GM21526 (cell line): ENCODE results near the gene ADGRE1.
"Not testable (repeated sequence)": the region's sequence is repeated elsewhere in the genome, so short reads cannot be mapped to it uniquely, and the experiment has no call there.

Experiments used
- ATAC-seq: cut with Tn5 transposase; IDR thresholded peaks from one replicate; pipeline ENCODE4 v1.9.1; 2021; ENCODE audit warnings: moderate library complexity; ENCODE audit not compliant: unreplicated experiment, low FRiP score

Gene ADGRE1

DNA sequence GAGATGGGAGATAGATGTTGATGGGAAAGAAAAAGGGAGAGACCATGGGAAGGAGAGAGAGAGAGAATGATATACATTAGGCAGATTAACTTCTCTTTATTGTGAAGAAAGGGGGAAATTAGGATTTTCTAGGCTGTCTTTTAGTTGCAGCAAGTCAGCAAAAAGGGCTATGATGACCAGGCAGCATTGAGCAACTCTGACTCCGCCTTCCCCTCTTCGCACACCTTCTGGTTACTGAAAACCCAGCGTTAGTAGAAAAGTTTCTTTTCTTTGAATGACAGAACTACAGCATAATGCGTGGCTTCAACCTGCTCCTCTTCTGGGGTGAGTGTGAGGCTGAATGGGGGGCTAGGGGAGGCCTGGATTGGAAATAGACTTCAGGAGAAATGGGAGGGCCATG lies at the start of gene ADGRE1:
Gene ADGRE1, plus strand, starts transcription at position 264 of the 400 bp plus-strand sequence. Its CDS starts 30 bp downstream, at position 294.
- no peak for ATAC-seq

DNA sequence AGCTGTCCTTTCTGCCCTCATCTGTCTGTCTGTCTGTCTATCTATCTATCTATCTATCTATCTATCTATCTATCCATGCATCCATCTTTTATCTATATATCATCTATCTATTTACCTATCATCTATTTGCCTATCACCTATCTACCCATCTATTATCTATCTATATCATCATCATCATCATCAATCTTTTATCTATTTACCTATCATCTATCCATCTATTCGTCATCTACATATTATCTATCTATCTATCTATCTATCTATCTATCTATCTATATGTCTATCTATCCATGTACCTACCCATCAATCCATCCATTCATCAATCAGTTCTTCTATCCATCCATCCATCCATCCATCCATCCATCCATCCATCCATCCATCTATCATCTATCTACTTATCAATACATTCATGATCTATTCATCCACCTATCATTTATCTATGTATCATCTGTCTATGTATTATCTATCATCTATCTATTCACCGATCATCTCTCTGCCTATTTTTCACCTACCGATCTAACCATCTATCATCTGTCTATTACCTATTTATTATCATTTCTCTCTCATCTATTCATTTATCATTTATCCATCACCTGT lies 49.2 kb upstream of the ADGRE1 start:
- no peak for ATAC-seq

- ATAC-seq: no peak
Measured at GRCh38 chr19:6842871-6843607, 44.3 kb upstream of the ADGRE1 start.

DNA sequence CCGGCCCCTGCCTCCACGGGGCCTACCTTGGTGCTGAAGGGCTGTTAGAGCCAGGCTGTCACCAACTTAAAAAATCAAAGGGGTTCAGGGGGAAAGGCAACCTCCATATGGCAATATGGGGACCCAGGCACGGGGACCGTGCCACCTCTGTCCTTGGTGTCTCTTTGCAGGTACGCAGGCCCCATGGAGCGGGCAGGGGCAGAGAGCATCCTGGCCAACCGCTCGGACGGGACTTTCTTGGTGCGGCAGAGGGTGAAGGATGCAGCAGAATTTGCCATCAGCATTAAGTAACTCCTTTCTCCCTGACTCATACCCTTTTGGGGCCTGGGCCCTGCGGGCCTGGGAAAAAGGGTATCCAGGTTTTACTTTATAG lies 39.6 kb upstream of the ADGRE1 start:
- no peak for ATAC-seq

DNA sequence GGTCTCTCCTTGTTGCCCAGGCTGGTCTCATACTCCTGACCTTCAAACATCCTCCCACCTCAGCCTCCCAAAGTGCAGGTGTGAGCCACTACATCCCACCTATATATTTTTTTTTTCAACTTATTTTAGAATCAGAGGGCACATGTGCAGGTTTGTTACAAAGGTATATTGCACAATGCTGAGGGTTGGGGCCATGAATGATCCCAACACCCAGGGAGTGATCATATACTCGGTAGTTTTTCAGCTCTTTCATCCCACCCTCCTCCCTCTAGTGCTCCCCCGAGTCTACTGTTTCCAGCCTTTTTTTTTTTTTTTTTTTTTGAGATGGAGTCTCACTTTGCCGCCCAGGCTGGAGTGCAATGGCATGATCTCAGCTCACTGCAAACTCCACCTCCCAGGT lies 38.4 kb upstream of the ADGRE1 start:
- no peak for ATAC-seq

- ATAC-seq: no peak
Measured at GRCh38 chr19:6849876-6850275, 37.5 kb upstream of the ADGRE1 start.

- no peak for ATAC-seq
Measured at GRCh38 chr19:6851359-6851758, 36.0 kb upstream of the ADGRE1 start.

GRCh38 chr19:6852001-6852400 lies 35.4 kb upstream of the ADGRE1 start:
- ATAC-seq: no peak

- ATAC-seq: no peak
Measured at GRCh38 chr19:6853868-6854267, 33.5 kb upstream of the ADGRE1 start.

- ATAC-seq: no peak
Measured at GRCh38 chr19:6854758-6855157, 32.6 kb upstream of the ADGRE1 start.

DNA sequence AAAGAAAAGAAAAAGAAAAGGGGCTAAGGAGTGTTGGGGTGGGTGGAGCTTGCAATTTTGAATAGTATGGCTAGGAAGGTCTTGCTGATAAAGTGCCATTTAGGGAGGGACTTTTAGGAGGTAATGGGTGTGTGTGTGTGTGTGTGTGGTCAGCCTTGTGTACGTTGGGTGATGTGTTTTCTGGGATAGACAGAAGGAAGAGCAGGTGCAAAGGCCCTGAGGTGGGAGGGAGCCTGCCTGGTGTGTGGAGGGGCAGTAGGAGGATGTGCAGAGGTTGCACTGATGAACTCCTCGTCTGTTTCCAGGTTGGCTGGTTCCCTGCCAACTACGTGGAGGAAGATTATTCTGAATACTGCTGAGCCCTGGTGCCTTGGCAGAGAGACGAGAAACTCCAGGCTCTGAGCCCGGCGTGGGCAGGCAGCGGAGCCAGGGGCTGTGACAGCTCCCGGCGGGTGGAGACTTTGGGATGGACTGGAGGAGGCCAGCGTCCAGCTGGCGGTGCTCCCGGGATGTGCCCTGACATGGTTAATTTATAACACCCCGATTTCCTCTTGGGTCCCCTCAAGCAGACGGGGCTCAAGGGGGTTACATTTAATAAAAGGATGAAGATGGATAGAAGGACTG lies 30.5 kb upstream of the ADGRE1 start:
- ATAC-seq: no peak

DNA sequence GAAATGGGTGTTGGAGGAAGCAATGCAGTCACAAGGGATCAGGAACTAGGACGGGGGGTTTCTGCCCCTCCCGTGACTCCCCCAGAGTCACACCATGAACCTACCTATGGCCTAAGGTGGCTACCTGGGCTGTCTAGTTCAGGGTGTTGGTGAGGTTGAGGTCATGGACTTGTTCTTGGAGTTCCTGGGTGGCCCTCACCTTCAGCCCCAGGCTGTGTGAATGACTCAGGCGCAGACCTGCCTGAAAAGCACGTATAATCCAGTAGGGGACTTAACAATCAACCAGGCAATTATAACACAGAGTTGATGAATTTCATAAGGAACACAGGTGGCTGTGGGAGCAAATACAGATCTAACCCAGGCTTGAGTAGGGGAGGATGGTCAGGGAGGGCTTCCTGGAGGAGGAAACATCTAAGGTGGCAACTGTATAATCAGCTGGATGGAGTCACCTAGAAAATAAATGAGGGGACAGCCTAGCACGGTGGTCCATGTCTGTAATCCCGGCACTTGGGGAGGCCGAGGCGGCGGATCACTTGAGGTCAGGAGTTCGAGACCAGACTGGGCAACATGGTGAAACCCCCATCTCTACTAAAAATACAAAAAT lies 25.6 kb upstream of the ADGRE1 start:
- ATAC-seq: no peak

- ATAC-seq: peak; percentile 49
Measured at GRCh38 chr19:6862673-6863078, 24.7 kb upstream of the ADGRE1 start.

DNA sequence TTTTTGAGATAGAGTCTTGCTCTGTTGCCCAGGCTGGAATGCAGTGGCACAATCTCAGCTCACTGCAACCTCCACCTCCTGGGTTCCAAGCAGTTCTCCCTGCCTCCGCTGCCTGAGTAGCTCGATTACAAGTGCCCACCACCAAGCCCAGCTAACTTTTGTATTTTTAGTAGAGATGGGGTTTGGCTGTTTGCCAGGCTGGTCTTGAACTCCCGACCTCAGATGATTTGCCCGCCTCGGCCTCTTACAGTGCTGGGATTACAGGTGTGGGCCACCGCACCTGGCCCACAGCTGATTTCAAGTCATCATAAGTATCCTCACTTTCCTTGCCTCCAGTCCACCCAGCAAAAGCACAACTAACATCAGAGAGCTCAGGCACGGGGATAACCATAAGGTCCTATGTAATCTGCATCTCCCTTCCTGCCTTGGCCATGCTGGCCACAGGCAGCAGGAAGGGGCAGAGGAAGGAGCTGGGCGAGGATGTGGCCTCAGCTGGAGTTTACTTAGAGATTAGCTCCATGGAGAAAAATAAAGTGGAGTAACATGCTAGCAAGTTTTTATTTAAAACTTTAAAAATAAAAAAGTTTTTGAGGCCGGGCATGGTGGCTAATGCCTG lies 22.9 kb upstream of the ADGRE1 start:
- ATAC-seq: no peak

DNA sequence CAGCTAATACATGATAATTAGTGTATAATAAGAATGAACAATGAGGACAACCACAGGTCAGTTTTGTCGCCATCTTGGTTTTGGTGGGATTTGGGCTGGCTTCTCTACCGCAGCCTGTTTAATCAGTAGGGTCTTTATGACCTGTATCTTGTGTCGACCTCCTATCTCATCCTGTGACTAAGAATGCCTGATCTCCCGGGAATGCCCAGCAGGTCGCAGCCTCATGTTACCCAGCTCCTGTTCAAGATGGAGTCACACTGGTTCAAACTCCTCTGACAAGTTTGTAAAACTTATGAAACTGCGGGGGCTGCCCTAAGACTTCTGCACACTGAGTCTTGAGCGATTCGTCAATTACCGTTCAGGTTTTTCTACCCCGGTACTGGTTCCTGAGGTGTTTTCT lies 21.5 kb upstream of the ADGRE1 start:
- ATAC-seq: no peak

DNA sequence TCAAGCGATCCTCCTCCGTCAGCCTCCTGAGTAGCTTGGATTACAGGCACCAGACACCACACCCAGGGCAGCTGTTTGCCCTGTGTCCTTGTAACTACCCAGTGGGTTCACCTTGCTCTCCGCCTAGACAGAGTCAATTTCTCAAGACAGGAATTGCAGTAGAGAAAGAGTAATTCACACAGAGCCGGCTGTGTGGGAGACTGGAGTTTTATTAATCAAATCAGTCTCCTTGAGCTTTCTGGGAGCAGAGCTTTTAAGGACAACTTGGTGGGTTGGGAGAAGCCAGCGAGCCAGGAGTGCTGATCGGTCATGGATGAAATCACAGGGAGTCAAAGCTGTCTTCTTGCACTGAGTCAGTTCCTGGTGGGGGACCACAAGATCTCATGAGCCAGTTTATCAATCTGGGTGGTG lies 20.6 kb upstream of the ADGRE1 start:
- ATAC-seq: no peak

- ATAC-seq: no peak
Measured at GRCh38 chr19:6868351-6868750, 19.0 kb upstream of the ADGRE1 start.

DNA sequence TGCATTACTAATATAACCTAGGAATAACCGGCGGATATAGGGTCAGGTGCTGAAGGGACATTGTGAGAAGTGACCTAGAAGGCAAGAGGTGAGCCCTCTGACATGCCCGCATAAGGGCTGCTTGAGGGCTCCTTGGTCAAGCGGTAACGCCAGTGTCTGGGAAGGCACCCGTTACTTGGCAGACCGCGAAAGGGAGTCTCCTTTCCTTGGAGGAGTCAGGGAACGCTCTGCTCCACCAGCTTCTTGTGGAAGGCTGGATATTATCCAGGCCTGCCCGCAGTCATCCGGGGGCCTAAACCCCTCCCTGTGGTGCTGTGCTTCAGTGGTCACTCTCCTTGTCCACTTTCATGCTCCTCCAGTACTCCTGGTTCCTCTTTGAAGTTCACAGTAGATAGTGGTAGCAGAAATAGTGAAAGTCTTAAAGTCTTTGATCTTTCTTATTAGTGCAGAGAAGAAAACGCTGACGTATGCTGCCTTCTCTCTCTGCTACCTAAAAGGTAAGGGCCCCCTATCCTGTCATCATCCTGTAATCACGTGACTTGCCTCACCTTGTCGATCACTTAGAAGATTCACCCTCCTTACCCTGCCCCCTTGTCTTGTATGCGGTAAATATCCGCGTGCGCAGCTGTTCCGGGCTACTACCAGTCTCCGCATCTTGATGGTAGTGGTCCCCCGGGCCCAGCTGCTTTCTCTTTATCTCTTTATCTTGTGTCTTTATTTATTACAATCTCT lies 18.1 kb upstream of the ADGRE1 start:
- ATAC-seq: not testable (repeated sequence)

GRCh38 chr19:6873708-6874431 lies 13.5 kb upstream of the ADGRE1 start:
- ATAC-seq: no peak

GRCh38 chr19:6875218-6875617 lies 12.2 kb upstream of the ADGRE1 start:
- ATAC-seq: no peak
